CD8-positive, alpha-beta memory T cell (primary cell): ENCODE results near the gene HSPA4. TPM values are rescaled to one million over a fixed set of nuclear protein-coding genes. Genes with fewer than 3 reads are reported as not detected.

Source experiments
- CTCF ChIA-PET: fragments of 350-600 bp; sonication (Branson Sonifier 250); formaldehyde crosslinking; loops from one replicate; lab custom pipeline; 2021; ENCODE audit warnings: antibody characterized with exemption; lab: Charles Lee
- POLR2A ChIA-PET: fragments of 350-600 bp; sonication (Branson Sonifier 250); formaldehyde crosslinking; loops from one replicate; lab custom pipeline; 2021; ENCODE audit warnings: antibody characterized with exemption; lab: Charles Lee
- DNase-seq, 5 donors: peaks; one replicate each; pipeline versions ENCODE4 v3.0.0 to v3.0.0-alpha.2; 2020 to 2022; ENCODE audit warnings: mixed read lengths in 1 of 5
- H3K27ac ChIP-seq: one replicate; pipeline ENCODE4 v1.7.0; 2013; ENCODE audit warnings: low read depth, mild to moderate bottlenecking, low read length, moderate library complexity
- H3K27me3 ChIP-seq: 2 replicates; pipeline ENCODE4 v1.7.0; 2013; ENCODE audit warnings: low read length, mild to moderate bottlenecking; ENCODE audit not compliant: insufficient read depth, poor library complexity, severe bottlenecking
- H3K36me3 ChIP-seq: 2 replicates; pipeline ENCODE4 v1.7.0; 2013; ENCODE audit warnings: mild to moderate bottlenecking, low read length, moderate library complexity; ENCODE audit not compliant: insufficient read depth
- H3K4me1 ChIP-seq: 2 replicates; pipeline ENCODE4 v1.7.0; 2013; ENCODE audit warnings: mild to moderate bottlenecking, low read length, moderate library complexity; ENCODE audit not compliant: insufficient read depth
- H3K4me3 ChIP-seq: 2 replicates; pipeline ENCODE4 v1.7.0; 2013; ENCODE audit warnings: mild to moderate bottlenecking, low read length
- H3K9me3 ChIP-seq: 2 replicates; pipeline ENCODE4 v1.7.0; 2013; ENCODE audit warnings: mild to moderate bottlenecking, low read length
- H3K27ac Mint-ChIP-seq, 8 donors: one replicate each; pipeline ENCODE4 v1.8.0; 2020 to 2021; ENCODE audit warnings: mixed read lengths in 8 of 8, mild to moderate bottlenecking in 6 of 8, inconsistent platforms in 3 of 8, moderate library complexity in 3 of 8
- H3K27me3 Mint-ChIP-seq, 2 donors: one replicate each; pipeline ENCODE4 v1.8.0; 2020 to 2021; ENCODE audit warnings: mixed read lengths in 2 of 2, mild to moderate bottlenecking in 1 of 2, moderate library complexity in 1 of 2
- H3K36me3 Mint-ChIP-seq, 3 donors: one replicate each; pipeline ENCODE4 v1.8.0; 2020 to 2021; ENCODE audit warnings: mixed read lengths in 3 of 3, inconsistent platforms in 1 of 3, mild to moderate bottlenecking in 1 of 3
- H3K4me1 Mint-ChIP-seq, 3 donors: one replicate each; pipeline ENCODE4 v1.8.0; 2020 to 2021; ENCODE audit warnings: mixed read lengths in 3 of 3, inconsistent platforms in 1 of 3, mild to moderate bottlenecking in 1 of 3
- H3K4me3 Mint-ChIP-seq, 7 donors: one replicate each; pipeline ENCODE4 v1.8.0; 2020 to 2021; ENCODE audit warnings: mixed read lengths in 7 of 7, mild to moderate bottlenecking in 6 of 7, moderate library complexity in 4 of 7, inconsistent platforms in 2 of 7
- H3K9me3 Mint-ChIP-seq, 5 donors: one replicate each; pipeline ENCODE4 v1.8.0; 2020 to 2022; ENCODE audit warnings: mixed read lengths in 5 of 5, mild to moderate bottlenecking in 3 of 5, moderate library complexity in 2 of 5, inconsistent platforms in 1 of 5
- polyA plus RNA-seq: library from polyadenylated mRNA; unstranded; fragments of 300-500 nt; fragmentation: Illumina TruSeq; gene quantifications from one replicate; pipeline ENCODE4 v1.2.3, GENCODE V29; 2021
- total RNA-seq, 2 experiments: library from RNA; stranded (reverse); gene quantifications; one replicate each; pipeline ENCODE4 v1.2.3, GENCODE V29; 2021

Gene HSPA4
- total and polyA plus RNA-seq, 3 experiments from 2014 or later, result 39.8 to 244 (median 236) TPM

DNA sequence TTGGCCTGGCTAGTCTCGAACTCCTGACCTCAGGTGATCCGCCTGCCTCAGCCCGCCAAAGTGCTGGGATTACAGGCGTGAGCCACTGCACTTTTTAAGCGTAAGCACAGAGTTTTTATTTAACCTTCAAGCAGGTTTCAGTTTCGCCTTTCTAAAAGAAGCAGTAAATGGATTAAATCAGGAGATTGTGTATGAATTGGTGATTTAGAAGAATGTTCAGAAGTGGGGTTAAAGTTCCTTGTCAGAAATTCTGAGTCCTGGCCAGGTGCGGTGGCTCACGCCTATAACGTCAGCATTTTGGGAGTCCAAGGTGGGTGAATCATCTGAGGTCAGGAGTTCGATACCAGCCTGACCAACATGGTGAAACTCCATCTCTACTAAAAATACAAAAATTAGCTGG is 12.2 kb downstream of the HSPA4 start:
- H3K4me3 Mint-ChIP-seq, result no peak overlapping the region
- CTCF ChIA-PET, result no interaction called here
- H3K27me3 Mint-ChIP-seq, result no peaks in the 10 kb centered on the region
- POLR2A ChIA-PET, result no interaction called here
- no peak overlapping the region for H3K4me3 ChIP-seq
- H3K27ac ChIP-seq, result no peak overlapping the region
- H3K36me3 Mint-ChIP-seq, result peaks cover 4 to 45% (median 10%) of the 10 kb centered on the region in 3 donors
- H3K4me1 ChIP-seq, result peaks cover 19% of the 10 kb centered on the region
- H3K9me3 ChIP-seq, result no peaks in the 10 kb centered on the region
- H3K27me3 ChIP-seq, result no peaks in the 10 kb centered on the region
- peak overlapping the region in 1 of 8 donors; percentile 32 for H3K27ac Mint-ChIP-seq
- H3K4me1 Mint-ChIP-seq, result peaks cover 34 to 68% (median 49%) of the 10 kb centered on the region in 3 donors
- no peak for DNase-seq
- peaks cover 6% of the 10 kb centered on the region for H3K36me3 ChIP-seq
- no peaks in the 10 kb centered on the region for H3K9me3 Mint-ChIP-seq

DNA sequence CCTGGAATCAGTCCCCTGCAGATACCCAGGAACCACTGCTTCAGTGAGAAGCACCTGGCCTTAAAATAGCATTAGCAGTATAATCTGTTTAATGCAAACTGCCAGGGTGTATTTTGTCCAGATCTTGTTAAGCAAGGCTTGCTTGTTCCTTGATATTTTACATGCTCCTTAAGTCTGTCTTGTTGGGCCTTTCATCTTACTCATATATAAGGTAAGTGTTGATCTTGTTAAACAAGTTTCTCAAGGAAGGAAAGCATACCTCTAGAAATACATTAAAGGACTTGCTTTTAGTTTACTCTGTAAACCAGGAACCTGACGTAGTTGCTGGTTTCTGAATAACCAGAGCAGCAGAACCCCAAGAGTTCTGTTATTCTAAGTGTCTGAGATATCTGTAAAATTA is 13.7 kb downstream of the HSPA4 start:
- Mint-ChIP-seq H3K9me3 (no peaks in the 10 kb centered on the region), H3K27me3 (peaks cover 0 to 2% of the 10 kb centered on the region in 2 donors), H3K4me1 (peaks cover 30 to 57% (median 42%) of the 10 kb centered on the region in 3 donors), H3K36me3 (peaks cover 4 to 59% (median 13%) of the 10 kb centered on the region in 3 donors), H3K4me3 (no peak overlapping the region), H3K27ac (peak overlapping the region in 1 of 8 donors; percentile 52)
- Histone ChIP-seq H3K36me3 (peaks cover 8% of the 10 kb centered on the region), H3K4me3 (no peak overlapping the region), H3K4me1 (peaks cover 16% of the 10 kb centered on the region), H3K27me3 (no peaks in the 10 kb centered on the region), H3K9me3 (no peaks in the 10 kb centered on the region), H3K27ac (no peak overlapping the region)
- CTCF ChIA-PET, result no interaction called here
- DNase-seq, result no peak
- POLR2A ChIA-PET, result no interaction called here

DNA sequence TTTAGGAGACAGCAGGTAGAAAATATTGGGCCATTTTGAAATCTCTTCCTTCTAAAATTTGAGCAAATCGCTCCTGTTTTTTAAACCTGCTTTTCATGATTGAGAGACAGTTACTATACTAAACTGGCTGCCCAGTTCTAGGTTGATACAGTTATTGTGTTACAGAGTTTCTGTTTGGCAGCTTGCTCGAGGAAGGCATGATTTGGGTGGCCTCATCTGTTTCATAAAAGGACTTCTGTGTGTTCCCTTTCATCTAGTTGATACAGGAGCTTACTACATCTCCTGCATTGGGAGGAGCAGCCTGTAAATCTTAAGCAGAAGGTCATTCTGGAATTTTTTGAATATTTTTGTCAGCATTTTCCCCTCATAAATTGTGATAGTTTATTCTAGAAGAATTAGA is 14.2 kb downstream of the HSPA4 start:
- CTCF ChIA-PET, result no interaction called here
- peaks cover 0 to 2% of the 10 kb centered on the region in 2 donors for H3K27me3 Mint-ChIP-seq
- no peaks in the 10 kb centered on the region for H3K9me3 ChIP-seq

DNA sequence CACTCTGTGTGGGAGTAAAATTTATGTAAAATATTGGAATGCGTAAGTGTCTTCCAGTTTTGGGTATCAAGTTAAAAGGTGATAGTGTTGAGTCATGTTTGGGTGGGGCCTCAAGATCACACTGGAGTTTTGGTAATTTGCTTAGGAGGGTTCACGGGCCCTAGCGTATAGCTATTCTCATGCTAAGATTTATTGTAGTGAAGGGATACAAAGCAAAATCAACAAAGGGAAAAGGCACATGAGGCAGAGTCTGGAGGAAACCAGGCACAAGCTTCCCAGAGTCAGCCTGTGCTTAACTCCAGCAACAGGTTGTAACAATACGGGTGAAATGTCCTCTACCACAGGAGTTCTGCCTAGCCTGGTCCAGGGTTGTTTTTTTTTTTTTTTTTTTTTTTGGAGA is 20.2 kb downstream of the HSPA4 start:
- POLR2A ChIA-PET, result interaction anchor here (0.6 kb wide), 1 partner anchor 112 kb away, joined by 4 read pairs; no protein-coding TSS in a partner anchor
- Mint-ChIP-seq H3K4me1 (peaks cover 14 to 31% (median 18%) of the 10 kb centered on the region in 3 donors), H3K9me3 (no peaks in the 10 kb centered on the region), H3K4me3 (no peak overlapping the region), H3K27ac (peak overlapping the region in 5 of 8 donors; percentile 17 to 74 (median 44)), H3K27me3 (peaks cover 0 to 2% of the 10 kb centered on the region in 2 donors), H3K36me3 (peaks cover 23 to 90% (median 30%) of the 10 kb centered on the region in 3 donors)
- H3K27me3 ChIP-seq, result no peaks in the 10 kb centered on the region
- CTCF ChIA-PET, result no interaction called here
- no peaks in the 10 kb centered on the region for H3K4me1 ChIP-seq
- H3K36me3 ChIP-seq, result peaks cover 50% of the 10 kb centered on the region
- H3K4me3 ChIP-seq, result no peak overlapping the region
- H3K27ac ChIP-seq, result no peak overlapping the region
- no peaks in the 10 kb centered on the region for H3K9me3 ChIP-seq
- no peak for DNase-seq

More for the DNA sequence above, 14.2 kb downstream of the HSPA4 start:
- no peaks in the 10 kb centered on the region for H3K27me3 ChIP-seq
- peaks cover 16% of the 10 kb centered on the region for H3K4me1 ChIP-seq
- no peak for DNase-seq
- peaks cover 14% of the 10 kb centered on the region for H3K36me3 ChIP-seq
- Mint-ChIP-seq H3K36me3 (peaks cover 4 to 64% (median 14%) of the 10 kb centered on the region in 3 donors), H3K4me3 (no peak overlapping the region), H3K9me3 (no peaks in the 10 kb centered on the region), H3K4me1 (peaks cover 30 to 58% (median 40%) of the 10 kb centered on the region in 3 donors), H3K27ac (peak overlapping the region in 5 of 8 donors; percentile 31 to 74 (median 51))
- POLR2A ChIA-PET, result no interaction called here
- H3K4me3 ChIP-seq, result no peak overlapping the region
- no peak overlapping the region for H3K27ac ChIP-seq

DNA sequence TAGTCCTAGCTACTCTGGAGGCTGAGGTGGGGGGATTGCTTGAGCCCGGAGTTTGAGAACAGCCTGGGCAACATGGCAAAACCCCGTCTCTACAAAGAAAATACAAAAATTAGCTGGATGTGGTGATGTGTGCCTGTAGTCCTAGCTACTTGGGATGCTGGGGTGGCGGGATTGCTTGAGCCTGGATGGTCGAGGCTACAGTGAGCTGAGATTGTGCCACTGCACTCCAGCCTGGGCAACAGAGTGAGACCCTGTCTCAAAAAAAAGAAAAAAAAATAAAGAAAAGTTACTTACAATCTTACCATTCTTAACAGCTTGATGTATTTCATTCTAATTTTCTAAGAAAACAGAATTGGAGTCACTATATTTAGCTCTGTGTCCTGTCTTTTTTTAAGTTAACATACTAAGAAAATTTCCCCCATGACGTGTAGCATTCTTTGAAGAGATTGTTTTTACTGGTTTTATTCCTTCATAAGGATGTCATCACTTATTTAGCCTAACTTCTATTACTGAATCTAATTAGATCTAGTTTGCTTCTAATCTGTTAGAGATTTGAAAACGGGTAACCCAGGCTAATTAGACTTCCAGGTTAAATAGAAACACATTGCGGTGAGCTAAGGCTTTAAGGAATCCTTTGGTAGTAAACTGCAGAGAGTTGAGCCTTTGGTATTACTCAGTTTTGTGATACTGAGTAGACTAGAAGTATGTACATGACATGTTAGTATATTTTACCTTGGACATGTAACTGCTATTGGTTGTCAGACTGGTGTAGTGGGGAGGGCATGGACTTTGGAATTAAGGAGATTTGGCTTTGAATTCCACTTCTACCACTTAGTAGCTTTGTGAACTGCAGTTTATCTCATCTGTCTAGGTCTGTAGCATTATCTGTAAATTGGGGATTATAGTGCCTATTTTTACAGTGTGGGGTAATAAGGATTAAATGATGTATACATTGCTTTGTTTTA is 24.0 kb downstream of the HSPA4 start:
- Histone ChIP-seq H3K4me1 (no peaks in the 10 kb centered on the region), H3K27ac (no peak overlapping the region), H3K27me3 (no peaks in the 10 kb centered on the region), H3K9me3 (no peaks in the 10 kb centered on the region), H3K4me3 (no peak overlapping the region), H3K36me3 (peaks cover 38% of the 10 kb centered on the region)
- Mint-ChIP-seq H3K9me3 (no peaks in the 10 kb centered on the region), H3K4me3 (no peak overlapping the region), H3K27me3 (no peaks in the 10 kb centered on the region), H3K27ac (peak overlapping the region in 3 of 8 donors; percentile 5 to 80 (median 6)), H3K36me3 (peaks cover 19 to 79% (median 20%) of the 10 kb centered on the region in 3 donors), H3K4me1 (peaks cover 22 to 35% (median 28%) of the 10 kb centered on the region in 3 donors)
- ChIA-PET POLR2A (no interaction called here), CTCF (no interaction called here)
- no peak for DNase-seq

DNA sequence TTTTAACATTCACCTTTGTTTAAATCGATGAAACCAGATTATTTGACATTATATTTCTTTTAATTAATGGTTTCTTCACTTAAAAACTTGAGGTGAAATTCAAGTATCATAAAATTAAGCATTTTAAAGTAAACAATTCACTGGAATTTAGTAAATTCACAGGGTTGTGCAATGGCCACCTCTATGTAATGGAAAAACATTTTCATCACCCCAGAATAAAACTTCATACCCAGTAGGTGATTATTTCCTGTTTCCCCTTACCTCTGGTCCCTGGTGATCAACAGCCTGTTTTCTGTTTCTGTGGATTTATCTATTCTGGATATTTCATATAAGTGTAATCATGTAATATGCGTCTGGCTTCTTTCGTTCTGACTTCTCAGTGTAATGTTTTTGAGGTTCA is 27.2 kb downstream of the HSPA4 start:
- Histone ChIP-seq H3K27ac (no peak overlapping the region), H3K27me3 (no peaks in the 10 kb centered on the region), H3K36me3 (peaks cover 14% of the 10 kb centered on the region), H3K4me1 (no peaks in the 10 kb centered on the region), H3K4me3 (no peak overlapping the region), H3K9me3 (no peaks in the 10 kb centered on the region)
- Mint-ChIP-seq H3K4me1 (peaks cover 21 to 40% (median 34%) of the 10 kb centered on the region in 3 donors), H3K4me3 (no peak overlapping the region), H3K9me3 (no peaks in the 10 kb centered on the region), H3K27me3 (no peaks in the 10 kb centered on the region), H3K27ac (peak overlapping the region in 3 of 8 donors; percentile 24 to 79 (median 52)), H3K36me3 (peaks cover 6 to 77% (median 17%) of the 10 kb centered on the region in 3 donors)
- ChIA-PET POLR2A (no interaction called here), CTCF (no interaction called here)
- no peak for DNase-seq

DNA sequence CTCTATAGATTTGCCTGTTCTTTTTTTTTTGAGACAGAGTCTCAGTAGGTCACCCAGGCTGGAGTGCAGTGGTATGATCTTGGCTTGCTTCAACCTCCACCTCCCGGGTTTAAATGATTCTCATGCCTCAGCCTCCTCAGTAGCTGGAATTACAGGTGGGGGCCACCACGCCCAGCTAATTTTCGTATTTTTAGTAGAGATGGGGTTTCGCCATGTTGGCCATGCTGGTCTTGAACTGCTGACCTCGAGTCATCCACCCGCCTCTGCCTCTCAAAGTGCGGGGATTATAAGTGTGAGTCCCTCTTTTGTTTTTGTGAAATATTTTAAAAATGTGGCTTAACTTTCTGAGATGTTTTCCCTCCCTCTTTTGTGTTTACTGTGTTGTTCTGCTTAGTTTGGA is 29.2 kb downstream of the HSPA4 start:
- peaks cover 17 to 37% (median 30%) of the 10 kb centered on the region in 3 donors for H3K4me1 Mint-ChIP-seq

DNA sequence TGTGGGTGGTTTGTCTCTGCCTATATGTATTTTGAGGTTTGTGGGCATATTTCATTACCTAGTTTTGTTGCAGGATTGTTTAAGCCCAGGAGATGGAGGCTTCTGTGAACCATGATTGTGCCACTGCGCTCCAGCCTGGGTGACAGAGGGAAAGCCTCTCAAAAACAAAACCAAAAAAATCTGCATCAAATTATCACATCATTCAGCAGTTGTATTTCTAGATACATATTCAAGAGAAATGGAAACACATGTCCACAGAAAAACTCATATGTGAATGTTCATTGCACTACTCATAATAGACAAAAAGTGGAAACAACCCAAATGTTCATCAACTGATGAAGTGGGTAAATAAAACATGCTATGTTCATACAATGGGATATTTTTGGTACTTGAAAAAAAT is 29.9 kb downstream of the HSPA4 start:
- peaks cover 2% of the 10 kb centered on the region for H3K36me3 ChIP-seq
- H3K4me1 ChIP-seq, result no peaks in the 10 kb centered on the region
- H3K27ac ChIP-seq, result no peak overlapping the region
- Mint-ChIP-seq H3K4me1 (peaks cover 20 to 31% (median 30%) of the 10 kb centered on the region in 3 donors), H3K27ac (peak overlapping the region in 4 of 8 donors; percentile 22 to 81 (median 52)), H3K4me3 (no peak overlapping the region), H3K36me3 (peaks cover 6 to 72% (median 17%) of the 10 kb centered on the region in 3 donors), H3K9me3 (no peaks in the 10 kb centered on the region), H3K27me3 (no peaks in the 10 kb centered on the region)
- no peak overlapping the region for H3K4me3 ChIP-seq
- no peak for DNase-seq
- no peaks in the 10 kb centered on the region for H3K27me3 ChIP-seq
- ChIA-PET CTCF (no interaction called here), POLR2A (no interaction called here)
- no peaks in the 10 kb centered on the region for H3K9me3 ChIP-seq

More for the DNA sequence above, 29.2 kb downstream of the HSPA4 start:
- peaks cover 6% of the 10 kb centered on the region for H3K36me3 ChIP-seq
- Mint-ChIP-seq H3K9me3 (no peaks in the 10 kb centered on the region), H3K27ac (peak overlapping the region in 5 of 8 donors; percentile 12 to 64 (median 31)), H3K4me3 (no peak overlapping the region), H3K27me3 (no peaks in the 10 kb centered on the region), H3K36me3 (peaks cover 7 to 72% (median 15%) of the 10 kb centered on the region in 3 donors)
- no peak overlapping the region for H3K27ac ChIP-seq
- DNase-seq, result no peak
- H3K27me3 ChIP-seq, result no peaks in the 10 kb centered on the region
- no peaks in the 10 kb centered on the region for H3K4me1 ChIP-seq
- ChIA-PET POLR2A (no interaction called here), CTCF (no interaction called here)
- no peaks in the 10 kb centered on the region for H3K9me3 ChIP-seq
- H3K4me3 ChIP-seq, result no peak overlapping the region
